Right atrium auricular region (tissue), 2 donors: Measurements from ENCODE around the gene EIPR1. TPM values are rescaled to one million over a fixed set of nuclear protein-coding genes. Genes with fewer than 3 reads are reported as not detected.
"Not testable (repeated sequence)": the region's sequence is repeated elsewhere in the genome, so short reads cannot be mapped to it uniquely, and the experiment has no call there.

Experiments
- DNase-seq: peaks from one replicate; pipeline ENCODE4 v3.0.0-alpha.2; 2019; ENCODE audit warnings: low spot score
- H3K27ac ChIP-seq, 2 donors: fragments of 200-600 bp; sonication (generic); 1 replicate in 1 of 2; 2 replicates in 1 of 2; pipeline ENCODE4 v1.5.1; 2016 to 2019
- H3K27me3 ChIP-seq, 2 donors: fragments of 200-600 bp; sonication (generic); one replicate each; pipeline versions ENCODE4 v1.5.1 to v1.6.0; 2017 to 2019
- H3K36me3 ChIP-seq: fragments of 200-600 bp; sonication (generic); one replicate; pipeline ENCODE4 v1.5.1; 2016
- H3K4me1 ChIP-seq, 2 donors: fragments of 200-600 bp; sonication (generic); one replicate each; pipeline versions ENCODE4 v1.5.1 to v1.6.0; 2017 to 2019
- H3K4me3 ChIP-seq, 2 donors: fragments of 200-600 bp; sonication (generic); 1 replicate in 1 of 2; 2 replicates in 1 of 2; pipeline ENCODE4 v1.5.1; 2017 to 2019; ENCODE audit warnings: mild to moderate bottlenecking in 1 of 2, moderate library complexity in 1 of 2
- H3K9me3 ChIP-seq, 2 donors: fragments of 200-600 bp; sonication (generic); one replicate each; pipeline ENCODE4 v1.5.1; 2019
- total RNA-seq, 2 donors: library from RNA; depleted of rRNA; stranded (reverse); fragments of >200 nt; gene quantifications; one replicate each; pipeline ENCODE4 v1.1.0, GENCODE V29; 2016
- TF ChIP-seq, protein P1 (sequence below), 2 donors: fragments of 200-600 bp; sonication (generic); IDR thresholded peaks; one replicate each; pipeline ENCODE4 v1.5.1; 2019; ENCODE audit warnings: antibody characterized with exemption in 2 of 2

The EIPR1 gene
- total RNA-seq, 2 donors from 2014 or later: 13.2 to 13.6 TPM

DNA sequence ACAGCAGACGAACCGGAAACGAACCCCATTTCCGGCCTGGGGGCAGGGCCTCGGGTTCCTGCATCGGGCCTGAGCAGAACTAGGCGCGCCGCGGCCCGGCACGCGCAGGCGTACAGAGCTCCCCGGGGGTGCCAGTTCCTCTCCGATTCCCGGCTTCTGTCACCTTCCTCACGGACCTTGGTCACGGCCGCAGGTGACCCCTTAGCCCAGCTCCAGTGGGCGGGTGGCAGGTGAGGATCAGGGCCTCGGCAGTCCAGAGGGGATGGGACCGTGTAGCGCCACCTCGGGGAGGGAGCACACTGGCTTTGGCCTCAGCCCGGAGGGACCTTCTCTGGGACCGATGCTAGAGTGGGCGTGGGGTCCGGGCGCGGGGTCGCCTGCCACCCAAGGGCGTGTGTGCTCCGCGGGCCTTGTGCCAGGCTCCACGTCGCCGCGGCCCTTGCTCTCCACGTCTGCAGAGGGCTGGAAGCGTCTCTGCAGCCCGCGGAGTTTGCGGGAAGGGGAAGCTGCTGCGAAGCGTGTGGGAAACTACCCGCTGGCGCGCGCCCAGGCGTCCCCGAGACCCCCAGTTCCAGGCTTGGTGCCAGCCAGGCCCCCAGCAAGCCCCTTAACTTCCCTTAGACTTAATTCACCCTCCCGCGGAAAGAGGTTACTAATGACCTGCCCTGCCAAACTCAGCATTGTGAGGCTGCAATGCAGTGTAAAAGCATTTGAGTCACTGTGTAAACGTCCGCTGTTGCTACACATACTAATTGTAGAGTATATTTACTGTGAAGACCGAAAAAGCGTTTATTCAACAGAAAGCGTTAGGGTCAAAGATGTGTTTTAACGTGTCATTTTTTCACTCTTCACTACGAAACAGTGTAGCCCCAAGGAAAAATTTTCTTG, 2.3 kb upstream of the EIPR1 start, which contains the start of gene TRAPPC12:
Gene TRAPPC12, plus strand, starts transcription at position 48 of the 888 bp plus-strand sequence. CDS start 7,930 bp downstream, outside the sequence.
- H3K36me3 ChIP-seq: no peaks in the 10 kb centered on the region
- H3K27ac ChIP-seq: peak within 1 kb of the TSS; percentile 90 to 95
- TF ChIP-seq, protein P1, sequence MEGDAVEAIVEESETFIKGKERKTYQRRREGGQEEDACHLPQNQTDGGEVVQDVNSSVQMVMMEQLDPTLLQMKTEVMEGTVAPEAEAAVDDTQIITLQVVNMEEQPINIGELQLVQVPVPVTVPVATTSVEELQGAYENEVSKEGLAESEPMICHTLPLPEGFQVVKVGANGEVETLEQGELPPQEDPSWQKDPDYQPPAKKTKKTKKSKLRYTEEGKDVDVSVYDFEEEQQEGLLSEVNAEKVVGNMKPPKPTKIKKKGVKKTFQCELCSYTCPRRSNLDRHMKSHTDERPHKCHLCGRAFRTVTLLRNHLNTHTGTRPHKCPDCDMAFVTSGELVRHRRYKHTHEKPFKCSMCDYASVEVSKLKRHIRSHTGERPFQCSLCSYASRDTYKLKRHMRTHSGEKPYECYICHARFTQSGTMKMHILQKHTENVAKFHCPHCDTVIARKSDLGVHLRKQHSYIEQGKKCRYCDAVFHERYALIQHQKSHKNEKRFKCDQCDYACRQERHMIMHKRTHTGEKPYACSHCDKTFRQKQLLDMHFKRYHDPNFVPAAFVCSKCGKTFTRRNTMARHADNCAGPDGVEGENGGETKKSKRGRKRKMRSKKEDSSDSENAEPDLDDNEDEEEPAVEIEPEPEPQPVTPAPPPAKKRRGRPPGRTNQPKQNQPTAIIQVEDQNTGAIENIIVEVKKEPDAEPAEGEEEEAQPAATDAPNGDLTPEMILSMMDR (IDR thresholded peaks at IDR 0.05): peak; percentile 30 to 72
- no peaks in the 10 kb centered on the region for H3K9me3 ChIP-seq
- H3K27me3 ChIP-seq: no peaks in the 10 kb centered on the region
- peaks cover 0 to 34% of the 10 kb centered on the region in 2 donors for H3K4me1 ChIP-seq
- DNase-seq: peak; percentile 89
- H3K4me3 ChIP-seq: peak within 1 kb of the TSS; percentile 66 to 83

DNA sequence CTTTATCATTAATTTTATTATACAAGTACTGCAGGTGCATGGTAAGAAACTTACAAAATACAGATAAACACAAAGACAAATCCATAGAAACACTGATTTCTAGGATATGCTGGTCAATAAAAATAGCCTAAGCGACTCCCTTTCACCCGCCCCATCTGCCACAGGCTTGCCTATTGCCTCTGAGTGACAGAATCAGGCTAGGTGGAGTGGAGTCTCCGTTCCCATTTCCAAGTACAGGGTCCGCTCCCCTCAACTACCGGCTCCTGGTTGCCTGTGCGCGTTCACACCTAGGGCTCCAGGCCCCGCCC, 1.7 kb upstream of the EIPR1 start:
- Histone ChIP-seq H3K36me3 (no peaks in the 10 kb centered on the region), H3K27ac (peak overlapping the region; percentile 87), H3K4me3 (peak overlapping the region; percentile 66 to 80), H3K9me3 (no peaks in the 10 kb centered on the region), H3K27me3 (no peaks in the 10 kb centered on the region), H3K4me1 (peaks cover 0 to 34% of the 10 kb centered on the region in 2 donors)
- DNase-seq: no peak
- TF ChIP-seq, protein P1 (IDR thresholded peaks at IDR 0.05): no peak

DNA sequence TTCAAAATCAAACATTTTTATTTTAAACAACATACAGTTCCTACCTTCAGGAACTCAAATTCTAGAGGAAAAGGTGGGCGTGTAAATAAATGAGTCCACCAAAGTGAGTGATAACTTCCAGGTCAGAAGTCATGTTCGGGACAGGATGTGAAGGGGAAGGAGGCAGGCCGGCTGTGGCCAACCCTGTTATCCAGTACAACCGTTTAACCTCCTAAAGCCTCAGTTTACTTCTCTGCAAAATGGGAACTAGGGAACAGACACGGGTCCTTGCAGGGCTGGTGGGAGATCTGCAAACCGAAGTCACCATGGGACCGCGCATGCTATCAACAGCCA, 373 bp downstream of the EIPR1 start:
- no peak for DNase-seq
- H3K4me3 ChIP-seq: peak overlapping the region; percentile 69 to 83
- no peaks in the 10 kb centered on the region for H3K36me3 ChIP-seq
- H3K27ac ChIP-seq: peak overlapping the region; percentile 90 to 95
- no peaks in the 10 kb centered on the region for H3K9me3 ChIP-seq
- H3K27me3 ChIP-seq: no peaks in the 10 kb centered on the region
- TF ChIP-seq, protein P1 (IDR thresholded peaks at IDR 0.05): no peak
- H3K4me1 ChIP-seq: peaks cover 0 to 34% of the 10 kb centered on the region in 2 donors

DNA sequence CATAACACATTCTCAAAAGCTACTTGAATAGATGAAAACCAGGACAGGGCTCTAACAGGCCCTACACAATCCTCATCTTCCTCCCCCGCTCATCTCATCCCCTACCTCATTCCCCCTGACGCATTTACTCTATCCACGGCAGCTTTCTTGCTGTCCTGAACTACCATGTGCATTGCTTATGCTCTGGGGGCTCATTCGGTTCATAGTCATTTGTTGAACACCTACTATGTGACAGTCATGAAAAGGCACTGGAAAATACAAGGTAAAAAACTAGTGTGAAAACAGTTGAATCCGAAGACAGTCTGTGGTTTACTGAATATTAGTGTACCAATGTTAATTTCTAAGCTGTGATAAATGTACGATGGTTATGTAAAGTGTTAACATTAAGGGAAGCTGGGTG, 797 bp downstream of the EIPR1 start:
- H3K27me3 ChIP-seq: no peaks in the 10 kb centered on the region
- TF ChIP-seq, protein P1 (IDR thresholded peaks at IDR 0.05): no peak
- H3K9me3 ChIP-seq: no peaks in the 10 kb centered on the region
- peak overlapping the region; percentile 69 to 83 for H3K4me3 ChIP-seq
- no peaks in the 10 kb centered on the region for H3K36me3 ChIP-seq
- peak overlapping the region in 1 of 2 donors; percentile 95 for H3K27ac ChIP-seq
- DNase-seq: no peak
- peaks cover 0 to 33% of the 10 kb centered on the region in 2 donors for H3K4me1 ChIP-seq

DNA sequence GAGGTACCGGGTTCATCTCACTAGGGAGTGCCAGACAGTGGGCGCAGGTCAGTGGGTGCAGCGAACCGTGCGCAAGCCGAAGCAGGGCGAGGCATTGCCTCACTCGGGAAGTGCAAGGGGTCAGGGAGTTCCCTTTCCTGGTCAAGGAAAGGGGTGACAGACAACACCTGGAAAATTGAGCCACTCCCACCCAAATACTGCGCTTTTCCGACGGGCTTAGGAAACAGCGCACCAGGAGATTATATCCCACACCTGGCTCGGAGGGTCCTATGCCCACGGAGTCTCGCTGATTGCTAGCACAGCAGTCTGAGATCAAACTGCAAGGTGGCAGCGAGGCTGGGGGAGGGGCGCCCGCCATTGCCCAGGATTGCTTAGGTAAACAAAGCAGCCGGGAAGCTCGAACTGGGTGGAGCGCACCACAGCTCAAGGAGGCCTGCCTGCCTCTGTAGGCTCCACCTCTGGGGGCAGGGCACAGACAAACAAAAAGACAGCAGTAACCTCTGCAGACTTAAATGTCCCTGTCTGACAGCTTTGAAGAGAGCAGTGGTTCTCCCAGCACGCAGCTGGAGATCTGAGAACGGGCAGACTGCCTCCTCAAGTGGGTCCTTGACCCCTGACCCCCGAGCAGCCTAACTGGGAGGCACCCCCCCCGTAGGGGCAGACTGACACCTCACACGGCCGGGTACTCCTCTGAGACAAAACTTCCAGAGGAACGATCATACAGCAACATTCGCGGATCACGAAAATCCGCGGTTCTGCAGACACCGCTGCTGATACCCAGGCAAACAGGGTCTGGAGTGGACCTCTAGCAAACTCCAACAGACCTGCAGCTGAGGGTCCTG, 8.1 kb downstream of the EIPR1 start:
- not testable (repeated sequence) for H3K4me1 ChIP-seq, H3K36me3 ChIP-seq, DNase-seq, H3K27me3 ChIP-seq, H3K4me3 ChIP-seq, H3K9me3 ChIP-seq, H3K27ac ChIP-seq

DNA sequence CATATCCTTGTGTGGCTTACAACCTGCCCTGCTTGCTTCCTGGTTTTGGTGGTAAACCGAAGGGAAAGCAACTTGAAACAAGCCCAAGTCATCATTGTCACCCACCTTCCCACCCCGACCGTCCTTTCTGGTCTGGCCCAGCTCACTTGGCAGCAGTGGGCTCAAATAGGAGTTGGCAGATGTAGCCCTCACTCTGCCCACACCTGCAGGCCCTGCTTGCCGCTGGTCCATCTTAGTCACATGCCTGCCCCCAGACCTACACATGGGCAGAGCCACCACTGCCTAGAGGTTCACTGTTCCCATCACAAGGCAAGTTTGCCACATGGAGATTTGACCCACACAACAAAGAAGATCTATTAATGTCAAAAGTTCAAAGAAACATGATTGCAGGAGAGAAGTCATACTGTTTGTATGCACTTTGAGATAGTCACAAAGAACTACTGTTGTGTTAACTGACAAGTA, 9.3 kb downstream of the EIPR1 start:
- no peaks in the 10 kb centered on the region for H3K27me3 ChIP-seq
- no peak overlapping the region for H3K4me3 ChIP-seq
- H3K36me3 ChIP-seq: no peaks in the 10 kb centered on the region
- no peak for DNase-seq
- no peak overlapping the region for H3K27ac ChIP-seq
- TF ChIP-seq, protein P1 (IDR thresholded peaks at IDR 0.05): no peak
- no peaks in the 10 kb centered on the region for H3K4me1 ChIP-seq
- H3K9me3 ChIP-seq: no peaks in the 10 kb centered on the region
